SU-DHL-6 (cell line): ENCODE data around the gene ABCB9.

Experiments used
- H2AFZ ChIP-seq: fragments of 200-600 bp; sonication (generic); 2 replicates; pipeline ENCODE4 v1.6.1; 2014; ENCODE audit warnings: low read depth, mild to moderate bottlenecking, moderate library complexity, mixed read lengths, antibody characterized with exemption, low read length; ENCODE audit not compliant: severe bottlenecking
- H3F3A ChIP-seq: fragments of 200-600 bp; shearing (Covaris generic); 2 replicates; pipeline ENCODE4 v1.6.0; 2016; ENCODE audit warnings: antibody characterized with exemption, mild to moderate bottlenecking; ENCODE audit not compliant: insufficient read depth
- H3K27ac ChIP-seq: fragments of 200-600 bp; sonication (generic); 2 replicates; pipeline ENCODE4 v1.5.1; 2016; ENCODE audit warnings: low read depth, mild to moderate bottlenecking, low read length, moderate library complexity, mixed read lengths
- H3K27me3 ChIP-seq: fragments of 200-600 bp; sonication (generic), shearing (Covaris generic); 2 replicates; pipeline ENCODE4 v1.6.0; 2014; ENCODE audit warnings: mild to moderate bottlenecking, low read length
- H3K36me3 ChIP-seq: fragments of 200-600 bp; sonication (generic); 2 replicates; pipeline ENCODE4 v1.6.1; 2014; ENCODE audit warnings: mild to moderate bottlenecking, low read length, mixed read lengths
- H3K4me2 ChIP-seq: fragments of 300-600, 200-600 bp; shearing (Covaris generic), sonication (generic); 2 replicates; pipeline ENCODE4 v1.6.0; 2014; ENCODE audit warnings: low read length, low read depth, mild to moderate bottlenecking; ENCODE audit not compliant: poor library complexity, severe bottlenecking
- H3K4me3 ChIP-seq: fragments of 200-600 bp; sonication (generic); 2 replicates; pipeline ENCODE4 v1.5.1; 2014; ENCODE audit warnings: antibody characterized with exemption, low read length, mild to moderate bottlenecking, mixed read lengths; ENCODE audit not compliant: insufficient read depth, poor library complexity, severe bottlenecking
- H3K79me2 ChIP-seq: fragments of 200-600 bp; sonication (generic); 2 replicates; pipeline ENCODE4 v1.6.1; 2014; ENCODE audit warnings: mild to moderate bottlenecking, low read length, moderate library complexity; ENCODE audit not compliant: insufficient read depth
- H3K9ac ChIP-seq: fragments of 200-600 bp; sonication (generic); 2 replicates; pipeline ENCODE4 v1.7.0; 2014; ENCODE audit warnings: mild to moderate bottlenecking, low read length
- H3K9me2 ChIP-seq: fragments of 200-600 bp; sonication (generic); replicated peaks from 2 replicates; pipeline ENCODE4 v1.6.1; 2014; ENCODE audit warnings: low read length; ENCODE audit not compliant: insufficient read depth
- H3K9me3 ChIP-seq: fragments of 200-600 bp; sonication (generic); 2 replicates; pipeline ENCODE4 v1.6.1; 2014; ENCODE audit warnings: low read length, mixed read lengths; ENCODE audit not compliant: insufficient read depth
- H4K20me1 ChIP-seq: fragments of 200-600 bp; sonication (generic); 2 replicates; pipeline ENCODE4 v1.6.1; 2014; ENCODE audit warnings: low read depth, mild to moderate bottlenecking, antibody characterized with exemption, low read length, moderate library complexity, mixed read lengths
- EZH2phosphoT487 ChIP-seq: fragments of 200-600 bp; sonication (generic), shearing (Covaris generic); conservative IDR thresholded peaks from 2 replicates; pipeline ENCODE4 v1.6.1; 2018; ENCODE audit warnings: mild to moderate bottlenecking, antibody characterized with exemption, low read length, moderate library complexity, mixed read lengths
- TF ChIP-seq, protein P1 (sequence below): fragments of 200-600 bp; sonication (generic); IDR thresholded peaks from one replicate; pipeline ENCODE4 v1.5.1; 2017; ENCODE audit warnings: antibody characterized with exemption, mild to moderate bottlenecking, low read length, moderate library complexity; ENCODE audit not compliant: insufficient read depth, poor library complexity, severe bottlenecking

Gene ABCB9

GRCh38 chr12:122994781-122995502, 28.7 kb upstream of the ABCB9 start:
- Histone ChIP-seq H2AFZ (no peak overlapping the region), H3K9me2 (no peaks in the 10 kb centered on the region), H3K36me3 (no peaks in the 10 kb centered on the region), H4K20me1 (no peaks in the 10 kb centered on the region), H3K9me3 (no peaks in the 10 kb centered on the region), H3K79me2 (no peaks in the 10 kb centered on the region), H3K4me2 (no peak overlapping the region), H3K27me3 (no peaks in the 10 kb centered on the region), H3K4me3 (no peak overlapping the region), H3K9ac (no peak overlapping the region), H3F3A (no peaks in the 10 kb centered on the region), H3K27ac (no peak overlapping the region)
- TF ChIP-seq EZH2phosphoT487, result no peak
- TF ChIP-seq, protein P1, sequence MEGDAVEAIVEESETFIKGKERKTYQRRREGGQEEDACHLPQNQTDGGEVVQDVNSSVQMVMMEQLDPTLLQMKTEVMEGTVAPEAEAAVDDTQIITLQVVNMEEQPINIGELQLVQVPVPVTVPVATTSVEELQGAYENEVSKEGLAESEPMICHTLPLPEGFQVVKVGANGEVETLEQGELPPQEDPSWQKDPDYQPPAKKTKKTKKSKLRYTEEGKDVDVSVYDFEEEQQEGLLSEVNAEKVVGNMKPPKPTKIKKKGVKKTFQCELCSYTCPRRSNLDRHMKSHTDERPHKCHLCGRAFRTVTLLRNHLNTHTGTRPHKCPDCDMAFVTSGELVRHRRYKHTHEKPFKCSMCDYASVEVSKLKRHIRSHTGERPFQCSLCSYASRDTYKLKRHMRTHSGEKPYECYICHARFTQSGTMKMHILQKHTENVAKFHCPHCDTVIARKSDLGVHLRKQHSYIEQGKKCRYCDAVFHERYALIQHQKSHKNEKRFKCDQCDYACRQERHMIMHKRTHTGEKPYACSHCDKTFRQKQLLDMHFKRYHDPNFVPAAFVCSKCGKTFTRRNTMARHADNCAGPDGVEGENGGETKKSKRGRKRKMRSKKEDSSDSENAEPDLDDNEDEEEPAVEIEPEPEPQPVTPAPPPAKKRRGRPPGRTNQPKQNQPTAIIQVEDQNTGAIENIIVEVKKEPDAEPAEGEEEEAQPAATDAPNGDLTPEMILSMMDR, result no peak

GRCh38 chr12:122994140-122994675, 27.9 kb upstream of the ABCB9 start:
- no peaks in the 10 kb centered on the region for H4K20me1 ChIP-seq
- no peak overlapping the region for H3K9ac ChIP-seq
- H3F3A ChIP-seq, result no peaks in the 10 kb centered on the region
- no peak overlapping the region for H3K4me3 ChIP-seq
- H3K36me3 ChIP-seq, result no peaks in the 10 kb centered on the region
- H3K27ac ChIP-seq, result no peak overlapping the region
- no peak overlapping the region for H2AFZ ChIP-seq
- H3K79me2 ChIP-seq, result no peaks in the 10 kb centered on the region
- H3K9me2 ChIP-seq, result no peaks in the 10 kb centered on the region
- no peak overlapping the region for H3K4me2 ChIP-seq
- no peaks in the 10 kb centered on the region for H3K27me3 ChIP-seq
- TF ChIP-seq, protein P1, result no peak
- TF ChIP-seq EZH2phosphoT487, result no peak
- H3K9me3 ChIP-seq, result no peaks in the 10 kb centered on the region

DNA sequence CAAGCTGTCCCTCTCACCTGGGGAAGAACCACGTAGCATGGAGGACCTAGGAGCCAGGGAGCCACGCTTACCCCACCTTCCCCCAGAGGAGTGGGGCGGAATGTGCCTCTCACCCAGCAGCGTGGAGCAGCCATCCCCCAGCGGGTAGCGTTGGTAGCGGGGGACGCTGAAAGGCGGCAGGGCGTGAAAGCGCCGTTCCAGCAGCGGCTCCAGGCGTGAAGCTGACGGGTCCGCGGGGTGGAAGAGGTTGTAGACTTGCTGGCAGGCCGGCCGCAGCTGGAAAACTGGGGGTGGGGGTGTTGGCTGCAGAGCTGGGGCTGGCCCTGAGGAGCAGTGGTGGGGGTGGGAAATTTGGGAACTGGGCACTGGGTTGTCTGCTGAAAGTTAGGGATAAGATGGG, 26.1 kb upstream of the ABCB9 start:
- TF ChIP-seq, protein P1, result no peak
- no peak for TF ChIP-seq EZH2phosphoT487
- H3K9ac ChIP-seq, result no peak overlapping the region
- H3K27me3 ChIP-seq, result no peaks in the 10 kb centered on the region
- no peaks in the 10 kb centered on the region for H3K36me3 ChIP-seq
- no peak overlapping the region for H3K4me2 ChIP-seq
- no peaks in the 10 kb centered on the region for H3K79me2 ChIP-seq
- no peaks in the 10 kb centered on the region for H4K20me1 ChIP-seq
- no peaks in the 10 kb centered on the region for H3K9me3 ChIP-seq
- no peaks in the 10 kb centered on the region for H3K9me2 ChIP-seq
- no peak overlapping the region for H3K4me3 ChIP-seq
- H3K27ac ChIP-seq, result no peak overlapping the region
- no peaks in the 10 kb centered on the region for H3F3A ChIP-seq
- H2AFZ ChIP-seq, result no peak overlapping the region
